HG03175 (cell line): Measurements from ENCODE around the gene FAM168A.

Experiments used
- ATAC-seq: cut with Tn5 transposase; IDR thresholded peaks from one replicate; pipeline ENCODE4 v1.9.1; 2021; ENCODE audit warnings: mild to moderate bottlenecking, moderate library complexity; ENCODE audit not compliant: unreplicated experiment

The FAM168A gene

DNA sequence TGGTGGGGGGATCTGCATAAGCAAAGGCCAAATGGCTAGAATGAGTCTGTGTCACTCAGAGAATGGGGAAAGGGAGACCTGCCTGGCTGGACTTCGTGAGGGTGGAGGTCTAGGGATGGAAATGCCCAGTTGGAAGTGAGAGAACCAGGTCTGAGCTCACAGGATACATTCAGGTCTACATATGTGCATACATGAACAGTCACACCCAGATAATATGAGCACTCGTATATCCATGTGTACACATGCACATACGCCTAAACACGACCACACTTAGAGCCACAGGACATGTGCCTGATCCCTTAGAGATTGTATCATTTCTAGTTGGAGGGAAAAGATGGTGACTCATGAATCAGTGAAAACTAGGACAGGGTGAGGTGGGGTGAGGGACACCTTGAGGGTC lies 242.8 kb downstream of the FAM168A start:
- no peak for ATAC-seq

DNA sequence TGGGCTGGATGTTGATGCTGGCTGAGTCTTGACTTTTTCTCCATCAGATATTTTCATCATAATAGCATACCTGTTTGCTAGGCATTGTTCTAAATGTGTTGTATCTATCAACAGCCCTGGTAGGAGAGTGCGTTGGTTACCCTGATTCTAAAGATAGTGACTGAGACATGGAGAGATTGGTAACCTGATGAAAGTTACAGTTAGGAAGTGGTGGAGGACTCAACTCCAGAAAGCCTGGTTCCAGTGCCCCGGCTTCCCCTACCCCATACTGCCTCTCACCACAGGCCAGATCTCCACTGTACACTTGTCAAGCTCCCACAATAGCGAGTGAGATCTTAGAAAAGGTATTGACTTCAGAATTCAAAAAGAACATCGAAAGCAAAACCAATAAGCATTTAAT lies 244.5 kb downstream of the FAM168A start:
- no peak for ATAC-seq

DNA sequence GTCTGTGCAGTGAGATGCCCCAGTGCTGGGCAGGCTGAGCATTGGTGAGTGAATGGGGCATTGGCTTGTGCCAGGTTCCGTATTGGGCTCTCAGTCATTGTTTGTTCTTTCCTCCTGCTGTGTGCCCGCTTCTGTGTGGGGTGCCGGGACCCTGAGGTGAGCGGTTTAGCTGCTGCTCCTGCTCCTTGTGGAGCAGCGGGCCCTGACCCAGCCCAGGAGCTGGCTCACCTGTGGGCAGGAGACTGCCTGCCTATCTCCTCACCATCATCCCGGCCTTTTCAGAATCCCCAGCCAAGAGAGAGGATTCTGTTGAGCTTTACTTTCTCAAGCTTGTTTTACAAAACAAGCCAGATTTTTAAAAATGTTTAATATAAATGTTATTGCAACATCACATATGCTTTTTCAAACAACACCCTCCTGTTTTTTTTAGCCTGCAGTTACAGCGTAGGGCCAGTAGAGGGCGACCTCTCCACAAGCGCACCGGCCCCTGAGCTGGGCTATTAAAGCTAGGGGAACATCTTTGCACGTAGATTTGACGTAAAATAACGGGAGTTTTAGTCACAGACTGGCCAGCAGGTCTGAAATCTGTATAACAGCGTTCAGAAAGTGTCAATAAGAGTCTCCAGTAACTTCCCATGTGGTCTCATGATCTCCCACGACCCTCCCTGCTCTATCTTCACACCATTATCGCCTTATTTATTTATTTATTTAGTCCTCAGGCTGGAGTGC lies 246.8 kb downstream of the FAM168A start:
- ATAC-seq = no peak
